SK-N-SH (cell line): ENCODE measurements around the gene FGB. TPM values are rescaled to one million over a fixed set of nuclear protein-coding genes. Genes with fewer than 3 reads are reported as not detected.

Experiments
- CTCF ChIA-PET: fragments of 300-600, 350-600 bp; formaldehyde crosslinking; extraction: SDS; loops from one replicate; lab custom pipeline; 2021; lab: Yijun Ruan, JAX
- POLR2A ChIA-PET: fragments of 350-600 bp; sonication (Branson Sonifier 250); formaldehyde crosslinking; extraction: SDS; loops from one replicate; lab custom pipeline; 2020; ENCODE audit warnings: antibody characterized with exemption, inconsistent platforms; lab: Yijun Ruan, JAX
- DNase-seq: peaks from one replicate; pipeline ENCODE4 v3.0.0; 2012
- H2AFZ ChIP-seq: fragments of 200-600 bp; sonication (generic); 2 replicates; pipeline ENCODE4 v1.8.1; 2016; ENCODE audit warnings: antibody characterized with exemption, mild to moderate bottlenecking, low read depth
- H3F3A ChIP-seq: fragments of 200-600 bp; sonication (generic); replicated peaks from 2 replicates; pipeline ENCODE3; 2016; ENCODE audit warnings: antibody characterized with exemption, mild to moderate bottlenecking; ENCODE audit not compliant: insufficient read depth
- H3K27ac ChIP-seq, 2 experiments: fragments of 200-500 bp in 1 of 2; fragments of 200-600 bp in 1 of 2; sonication (Bioruptor generic) in 1 of 2; sonication (generic), shearing (Covaris generic) in 1 of 2; 2 replicates each; pipeline versions ENCODE4 v1.5.1 to v1.6.1; 2014 to 2016; ENCODE audit warnings: low read depth in 2 of 2, inconsistent platforms in 1 of 2, low read length in 1 of 2, mild to moderate bottlenecking in 1 of 2, mixed read lengths in 1 of 2
- H3K27me3 ChIP-seq: fragments of 200-600 bp; sonication (generic), shearing (Covaris generic); 2 replicates; pipeline ENCODE4 v1.6.1; 2016; ENCODE audit warnings: mixed run types; ENCODE audit not compliant: insufficient read depth
- H3K36me3 ChIP-seq, 2 experiments: fragments of 200-500 bp in 1 of 2; fragments of 200-600 bp in 1 of 2; sonication (Bioruptor generic) in 1 of 2; sonication (generic) in 1 of 2; replicated peaks in 1 of 2; 2 replicates each; pipeline versions ENCODE3 to v1.5.1; 2014 to 2016; ENCODE audit warnings: low read length in 1 of 2, mild to moderate bottlenecking in 1 of 2; ENCODE audit not compliant: insufficient read depth in 2 of 2, control insufficient read depth in 1 of 2
- H3K4me1 ChIP-seq, 2 experiments: fragments of 200-500 bp in 1 of 2; fragments of 200-600 bp in 1 of 2; sonication (Bioruptor generic) in 1 of 2; sonication (generic), shearing (Covaris generic) in 1 of 2; 2 replicates each; pipeline versions ENCODE4 v1.5.1 to v1.6.1; 2014 to 2016; ENCODE audit warnings: low read depth in 1 of 2, low read length in 1 of 2, mixed run types in 1 of 2; ENCODE audit not compliant: insufficient read depth in 2 of 2, control insufficient read depth in 1 of 2
- H3K4me2 ChIP-seq: fragments of 200-600 bp; sonication (generic), shearing (Covaris generic); 2 replicates; pipeline ENCODE4 v1.6.1; 2017; ENCODE audit warnings: mixed run types
- H3K4me3 ChIP-seq, 2 experiments: fragments of 200-500 bp in 1 of 2; fragments of 200-600 bp in 1 of 2; sonication (Bioruptor generic) in 1 of 2; sonication (generic), shearing (Covaris generic) in 1 of 2; 2 replicates each; pipeline versions ENCODE4 v1.5.1 to v1.8.1; 2014 to 2016; ENCODE audit warnings: low read depth in 2 of 2, inconsistent platforms in 1 of 2, low read length in 1 of 2, mild to moderate bottlenecking in 1 of 2, mixed read lengths in 1 of 2, moderate library complexity in 1 of 2
- H3K79me2 ChIP-seq: fragments of 200-600 bp; sonication (generic); 2 replicates; pipeline ENCODE4 v1.8.1; 2017; ENCODE audit warnings: mild to moderate bottlenecking; ENCODE audit not compliant: insufficient read depth
- H3K9ac ChIP-seq: fragments of 200-600 bp; sonication (generic); 2 replicates; pipeline ENCODE4 v1.6.1; 2017; ENCODE audit warnings: mixed run types
- H3K9me2 ChIP-seq: fragments of 200-600 bp; sonication (generic); 2 replicates; pipeline ENCODE4 v1.6.1; 2017; ENCODE audit warnings: mixed run types
- H3K9me3 ChIP-seq: fragments of 200-600 bp; sonication (generic); 2 replicates; pipeline ENCODE4 v1.6.1; 2017; ENCODE audit warnings: mixed run types, mild to moderate bottlenecking, moderate library complexity
- H4K20me1 ChIP-seq: fragments of 200-600 bp; sonication (generic); 2 replicates; pipeline ENCODE4 v1.6.1; 2017; ENCODE audit warnings: mild to moderate bottlenecking, mixed run types; ENCODE audit not compliant: insufficient read depth
- CTCF ChIP-seq: fragments of 200-600 bp; sonication (generic); IDR thresholded peaks from 2 replicates; pipeline ENCODE4 v1.6.1; 2017; ENCODE audit warnings: antibody characterized with exemption, mild to moderate bottlenecking, moderate library complexity
- ELF1 ChIP-seq: IDR thresholded peaks from 2 replicates; pipeline ENCODE4 v1.4.0; 2012
- EP300 ChIP-seq, 2 experiments: IDR thresholded peaks; 2 replicates each; pipeline versions ENCODE4 v1.4.0 to v1.6.1; 2012; ENCODE audit warnings: borderline replicate concordance in 1 of 2, low read depth in 1 of 2, low read length in 1 of 2
- FOXJ3 ChIP-seq: sonication (generic); formaldehyde crosslinking; IDR thresholded peaks from 2 replicates; pipeline ENCODE4 v1.5.1; 2020; ENCODE audit warnings: mild to moderate bottlenecking, missing genetic modification reagents
- IRF3 ChIP-seq: fragments of 150-350 bp; IDR thresholded peaks from 2 replicates; pipeline ENCODE4 v1.6.1; 2016; ENCODE audit warnings: mild to moderate bottlenecking, low read depth, low read length
- JUND ChIP-seq: IDR thresholded peaks from 2 replicates; pipeline ENCODE4 v1.4.0; 2012
- MAX ChIP-seq: IDR thresholded peaks from 2 replicates; pipeline ENCODE4 v1.4.0; 2012; ENCODE audit warnings: low read depth
- MEF2A ChIP-seq: IDR thresholded peaks from 2 replicates; pipeline ENCODE4 v1.4.0; 2012; ENCODE audit warnings: low read depth, borderline replicate concordance
- MXI1 ChIP-seq: IDR thresholded peaks from 2 replicates; pipeline ENCODE4 v1.6.1; 2012; ENCODE audit warnings: mild to moderate bottlenecking, low read depth, low read length, improper control_type of control experiment
- PBX3 ChIP-seq: IDR thresholded peaks from 2 replicates; pipeline ENCODE4; 2012
- RAD21 ChIP-seq: IDR thresholded peaks from 2 replicates; pipeline ENCODE4 v1.6.1; 2012; ENCODE audit warnings: mild to moderate bottlenecking, low read length
- RCOR1 ChIP-seq: fragments of 150-350 bp; IDR thresholded peaks from 2 replicates; pipeline ENCODE4 v1.6.1; 2017; ENCODE audit warnings: antibody characterized with exemption, low read length
- RFX5 ChIP-seq: IDR thresholded peaks from 2 replicates; pipeline ENCODE4 v1.6.1; 2012; ENCODE audit warnings: mild to moderate bottlenecking, improper control_type of control experiment, low read length
- SIN3A ChIP-seq: IDR thresholded peaks from 2 replicates; pipeline ENCODE4 v1.6.1; 2012; ENCODE audit warnings: low read depth, mild to moderate bottlenecking, low read length, moderate library complexity, borderline replicate concordance
- SMC3 ChIP-seq: IDR thresholded peaks from 2 replicates; pipeline ENCODE4 v1.6.1; 2012; ENCODE audit warnings: low read depth, low read length, improper control_type of control experiment
- TEAD4 ChIP-seq: IDR thresholded peaks from 2 replicates; pipeline ENCODE4 v1.4.0; 2012; ENCODE audit warnings: mild to moderate bottlenecking, borderline replicate concordance; ENCODE audit not compliant: insufficient read depth
- YY1 ChIP-seq: IDR thresholded peaks from 2 replicates; pipeline ENCODE4 v1.4.0; 2012; ENCODE audit warnings: low read depth, mild to moderate bottlenecking
- WGBS: methylation state at CpG from one replicate; pipeline ENCODE4 v1.1.6; 2017; ENCODE audit warnings: low lambda C conversion rate; 5-methylcytosine and 5-hydroxymethylcytosine counted together
- polyA plus RNA-seq, 3 experiments: library from polyadenylated mRNA; depleted of rRNA; stranded (reverse); fragments of >200 nt; gene quantifications; 2 replicates each; pipeline ENCODE4 v1.2.3, GENCODE V29; 2012

The FGB gene
- polyA plus RNA-seq, 1 of the 3 experiments (the other 2 are of a cell fraction): not detected

- TF ChIP-seq MAX (0 out of 2 replicates have a peak, but pooled peaks have one; percentile 44), IRF3 (no peak), FOXJ3 (CRISPR knock-in tag) (no peak), SIN3A (peak; percentile 22; the same call in 1 of the 2 replicates)
Measured at GRCh38 chr4:154549894-154550790, 12.7 kb upstream of the FGB start, which contains the start of gene PLRG1 (continued).

- TF ChIP-seq PBX3 (no peak), EP300 (IDR thresholded peaks at IDR 0.05; ENCODE audit: borderline replicate concordance in 1 of 2, low read depth in 1 of 2, low read length in 1 of 2) (no peak), JUND (no peak), TEAD4 (no peak), MEF2A (no peak), RAD21 (peak; percentile 83), SMC3 (peak; percentile 65), YY1 (no peak), RCOR1 (no peak), CTCF (peak; percentile 82), ELF1 (no peak), MXI1 (peak; percentile 73), SIN3A (0 out of 2 replicates have a peak, but pooled peaks have one; percentile 46), RFX5 (no peak)
- H3K36me3 ChIP-seq: peaks cover 9 to 15% of the 10 kb centered on the region in 2 experiments
- no peak overlapping the region for H3K9ac ChIP-seq
- peak; percentile 47 for DNase-seq
- H3K4me1 ChIP-seq: peaks cover 0 to 8% of the 10 kb centered on the region in 2 experiments; a peak in 2 of 4 replicates
- H3K27ac ChIP-seq: no peak overlapping the region
- no peaks in the 10 kb centered on the region for H3K9me2 ChIP-seq
- H3K9me3 ChIP-seq: no peaks in the 10 kb centered on the region
- peaks cover 31% of the 10 kb centered on the region for H3K79me2 ChIP-seq
- no peaks in the 10 kb centered on the region for H3F3A ChIP-seq
- 0 out of 2 replicates have a peak, but pooled peaks cover 3% of the 10 kb centered on the region for H4K20me1 ChIP-seq
- ChIA-PET CTCF (interaction anchor here (0.5 to 6.4 kb wide), 22 partner anchors 9 to 83 kb away, joined by 3 to 60 read pairs (median 4); partner anchors contain the start of genes FGB and FGG), POLR2A (no interaction called here)
- H3K27me3 ChIP-seq: peaks cover 5% of the 10 kb centered on the region; the same call in 1 of the 2 replicates
- 27% methylated on average over 6 of the region's 6 CpGs for whole genome bisulfite sequencing
- H3K4me2 ChIP-seq: no peak overlapping the region
- H3K4me3 ChIP-seq: no peak overlapping the region
- peak overlapping the region; percentile 45; the same call in 1 of the 2 replicates for H2AFZ ChIP-seq
Measured at GRCh38 chr4:154551872-154552686, 10.7 kb upstream of the FGB start.
